HepG2 (cell line): Measurements from ENCODE around the gene PRSS36. TPM values are rescaled to one million over a fixed set of nuclear protein-coding genes. Genes with fewer than 3 reads are reported as not detected.

Source experiments
- AFF4 ChIP-seq: sonication (generic); formaldehyde crosslinking; IDR thresholded peaks from 2 replicates; pipeline ENCODE4 v1.4.0; 2020; ENCODE audit warnings: missing genetic modification reagents
- CCDC6 ChIP-seq: sonication (generic); formaldehyde crosslinking; IDR thresholded peaks from 2 replicates; pipeline ENCODE4 v1.8.1; 2022; ENCODE audit warnings: mild to moderate bottlenecking, missing genetic modification reagents, moderate library complexity
- HIVEP1 ChIP-seq: sonication (generic); formaldehyde crosslinking; IDR thresholded peaks from 2 replicates; pipeline ENCODE4 v1.4.0; 2020; ENCODE audit warnings: mild to moderate bottlenecking, missing genetic modification reagents
- JUNB ChIP-seq: sonication (generic); formaldehyde crosslinking; IDR thresholded peaks from 2 replicates; pipeline ENCODE4 v1.8.0; 2022; ENCODE audit warnings: missing genetic modification reagents, mild to moderate bottlenecking, borderline replicate concordance
- PLSCR1 ChIP-seq: sonication (generic); formaldehyde crosslinking; IDR thresholded peaks from 2 replicates; pipeline ENCODE4 v1.5.0; 2020; ENCODE audit warnings: missing genetic modification reagents, mild to moderate bottlenecking, borderline replicate concordance
- SAFB2 ChIP-seq: sonication (generic); formaldehyde crosslinking; IDR thresholded peaks from 2 replicates; pipeline ENCODE4 v1.5.1; 2020; ENCODE audit warnings: missing genetic modification reagents, low read depth, mild to moderate bottlenecking, borderline replicate concordance
- TCF7L2 ChIP-seq: IDR thresholded peaks from 2 replicates; pipeline ENCODE4 v1.6.1; 2011; ENCODE audit warnings: mild to moderate bottlenecking, low read depth, low read length, moderate library complexity
- TRIM24 ChIP-seq: sonication (generic); formaldehyde crosslinking; IDR thresholded peaks from 2 replicates; pipeline ENCODE4 v1.8.0; 2022; ENCODE audit warnings: mild to moderate bottlenecking, missing genetic modification reagents
- YY1 ChIP-seq: IDR thresholded peaks from 2 replicates; pipeline ENCODE4 v1.6.1; 2011; ENCODE audit warnings: low read length, low read depth, moderate library complexity, mild to moderate bottlenecking; ENCODE audit not compliant: insufficient read depth, insufficient replicate concordance
- ZBTB1 ChIP-seq: sonication (generic); formaldehyde crosslinking; IDR thresholded peaks from 2 replicates; pipeline ENCODE4 v1.4.0; 2020; ENCODE audit warnings: missing genetic modification reagents, borderline replicate concordance
- ZBTB40 ChIP-seq, 2 experiments: fragments of 450-650 bp in 1 of 2; sonication (generic) in 1 of 2; formaldehyde crosslinking in 1 of 2; IDR thresholded peaks; 2 replicates each; pipeline versions ENCODE4 v1.6.1 to v1.8.0; 2016 to 2022; ENCODE audit warnings: antibody characterized with exemption in 1 of 2, mild to moderate bottlenecking in 1 of 2, missing genetic modification reagents in 1 of 2
- ZNF121 ChIP-seq: sonication (generic); formaldehyde crosslinking; IDR thresholded peaks from 2 replicates; pipeline ENCODE4 v1.5.0; 2020; ENCODE audit warnings: mild to moderate bottlenecking, missing genetic modification reagents
- ZNF234 ChIP-seq: sonication (generic); formaldehyde crosslinking; conservative IDR thresholded peaks from 2 replicates; pipeline ENCODE4 v1.5.1; 2020; ENCODE audit warnings: mild to moderate bottlenecking, missing genetic modification reagents
- ZNF558 ChIP-seq: sonication (generic); formaldehyde crosslinking; IDR thresholded peaks from 2 replicates; pipeline ENCODE4 v1.9.0; 2022; ENCODE audit warnings: mild to moderate bottlenecking, missing genetic modification reagents, borderline replicate concordance
- polyA plus RNA-seq, 8 experiments: library from polyadenylated mRNA; depleted of rRNA in 3 of 8; stranded (reverse) in 7 of 8; unstranded in 1 of 8; fragments of >200 nt; fragmentation: Illumina TruSeq in 4 of 8; extraction: Trizol in 4 of 8; gene quantifications; 2 replicates each; pipeline versions ENCODE4 v1.2.1 to v1.2.3, GENCODE V29; 2011 to 2016; ENCODE audit warnings: low read depth in 4 of 8, missing spikeins in 1 of 8, mixed read lengths in 1 of 8; ENCODE audit not compliant: insufficient read depth in 1 of 8
- total RNA-seq, 5 experiments: library from RNA; depleted of rRNA; stranded (reverse); fragments of >200 nt; fragmentation: Illumina TruSeq; extraction: Trizol; gene quantifications; 2 replicates each; pipeline ENCODE4 v1.2.3, GENCODE V29; 2016; ENCODE audit warnings: low read depth in 1 of 5

Gene PRSS36
- total and polyA plus RNA-seq, 2 of the 13 experiments (the other 11 are each of a cell fraction or from before 2014, with no cell fraction given): 1.5 to 2.1 TPM

GRCh38 chr16:31142109-31143010 is 7.5 kb downstream of the PRSS36 start (continued):
- TF ChIP-seq PLSCR1 (CRISPR knock-in tag) (no peak), HIVEP1 (no peak), ZNF121 (no peak), TCF7L2 (no peak), SAFB2 (peak; percentile 84; the same call in 1 of the 2 replicates), AFF4 (CRISPR knock-in tag) (no peak), ZNF558 (CRISPR knock-in tag) (peak; percentile 78; the same call in 1 of the 2 replicates), ZBTB40 (IDR thresholded peaks at IDR 0.05) (no peak), ZBTB40 (CRISPR knock-in tag; IDR thresholded peaks at IDR 0.05) (no peak), YY1 (peak; percentile 86), JUNB (CRISPR knock-in tag) (no peak), ZBTB1 (CRISPR knock-in tag) (no peak), TRIM24 (CRISPR knock-in tag) (no peak), CCDC6 (CRISPR knock-in tag) (0 out of 2 replicates have a peak, but pooled peaks have one; percentile 52), ZNF234 (CRISPR knock-in tag) (no peak)
